Gastrocnemius medialis (tissue), 4 donors: ENCODE measurements around the gene TANGO2. TPM values are rescaled to one million over a fixed set of nuclear protein-coding genes. Genes with fewer than 3 reads are reported as not detected.

Experiments
- ATAC-seq, 2 donors: fragments of 150-250 bp; one replicate each; pipeline ENCODE4 v1.9.1; 2016
- DNase-seq, 2 donors: peaks; one replicate each; pipeline ENCODE4 v3.0.0-alpha.2; 2019
- H3K27ac ChIP-seq, 4 donors: fragments of 200-600 bp; sonication (generic); 1 replicate in 1 of 4; 2 replicates in 3 of 4; pipeline ENCODE4 v1.5.1; 2016 to 2018; ENCODE audit warnings: mild to moderate bottlenecking in 2 of 4, moderate library complexity in 1 of 4
- H3K27me3 ChIP-seq, 3 donors: fragments of 200-600 bp; sonication (generic) in 2 of 3; 1 replicate in 1 of 3; 2 replicates in 2 of 3; pipeline versions ENCODE4 v1.5.1 to v1.6.0; 2016 to 2019; ENCODE audit warnings: mild to moderate bottlenecking in 1 of 3, moderate library complexity in 1 of 3
- H3K36me3 ChIP-seq, 2 donors: fragments of 200-600 bp; sonication (generic) in 1 of 2; one replicate each; pipeline ENCODE4 v1.5.1; 2017 to 2018
- H3K4me1 ChIP-seq, 2 donors: fragments of 200-600 bp; sonication (generic) in 1 of 2; one replicate each; pipeline ENCODE4 v1.5.1; 2016 to 2017; ENCODE audit warnings: mild to moderate bottlenecking in 2 of 2
- H3K4me3 ChIP-seq, 4 donors: fragments of 200-600 bp; sonication (generic) in 3 of 4; 1 replicate in 1 of 4; 2 replicates in 3 of 4; pipeline ENCODE4 v1.5.1; 2016 to 2019; ENCODE audit warnings: mild to moderate bottlenecking in 2 of 4
- H3K9me3 ChIP-seq, 3 donors: fragments of 200-600 bp; sonication (generic) in 2 of 3; 1 replicate in 1 of 3; 2 replicates in 2 of 3; pipeline ENCODE4 v1.5.1; 2016 to 2019
- CTCF ChIP-seq, 5 experiments: fragments of 450-650 bp in 3 of 5; fragments of 200-600 bp in 2 of 5; sonication (generic) in 2 of 5; IDR thresholded peaks in 4 of 5; conservative IDR thresholded peaks in 1 of 5; 1 replicate in 4 of 5; 2 replicates in 1 of 5; pipeline ENCODE4 v1.5.1; 2016 to 2019; ENCODE audit warnings: antibody characterized with exemption in 5 of 5, mild to moderate bottlenecking in 3 of 5, moderate library complexity in 3 of 5
- POLR2A ChIP-seq, 2 donors: fragments of 450-650 bp; IDR thresholded peaks; one replicate each; pipeline ENCODE4 v1.6.1; 2017; ENCODE audit warnings: antibody characterized with exemption in 2 of 2, mild to moderate bottlenecking in 2 of 2, moderate library complexity in 2 of 2
- in situ Hi-C, 4 donors: fragments of 200-750 bp; cut with MboI; loops; one replicate each; pipeline versions ENCODE4 v1.15.0 to v1.8.0; 2017; ENCODE audit warnings: low sequenced_read_pairs in 4 of 4
- intact Hi-C: fragments of 100-400 bp; cut with DNase I; formaldehyde crosslinking; loops from one replicate; pipeline ENCODE4 v1.15.1; 2023; ENCODE audit warnings: low total_unique reads
- total RNA-seq, 4 donors: library from RNA; depleted of rRNA; stranded (reverse); fragments of >200 nt; gene quantifications; one replicate each; pipeline versions ENCODE4 v1.1.0 to v1.2.3, GENCODE V29; 2016

Gene TANGO2
- total RNA-seq, 4 donors from 2014 or later: 43.0 to 115 (median 52.5) TPM

GRCh38 chr22:20054034-20054427 lies 33.1 kb downstream of the TANGO2 start:
- no peaks in the 10 kb centered on the region for H3K9me3 ChIP-seq
- ATAC-seq (no peak), DNase-seq (no peak)
- TF ChIP-seq CTCF (IDR thresholded peaks at IDR 0.05 in 4 of 5, conservative IDR thresholded peaks at IDR 0.05 in 1 of 5) (no peak), POLR2A (IDR thresholded peaks at IDR 0.05) (no peak)
- H3K27me3 ChIP-seq: no peaks in the 10 kb centered on the region
- no peak overlapping the region for H3K4me3 ChIP-seq
- intact Hi-C loops (no loop called here), in situ Hi-C loops (no loop called here)
- no peak overlapping the region for H3K27ac ChIP-seq
- peaks cover 0 to 64% of the 10 kb centered on the region in 2 donors for H3K36me3 ChIP-seq
- H3K4me1 ChIP-seq: no peaks in the 10 kb centered on the region

GRCh38 chr22:20054485-20054884 lies 33.6 kb downstream of the TANGO2 start:
- Histone ChIP-seq H3K4me3 (no peak overlapping the region), H3K36me3 (peaks cover 0 to 64% of the 10 kb centered on the region in 2 donors), H3K27me3 (no peaks in the 10 kb centered on the region), H3K4me1 (no peaks in the 10 kb centered on the region), H3K9me3 (no peaks in the 10 kb centered on the region), H3K27ac (no peak overlapping the region)
- TF ChIP-seq POLR2A (IDR thresholded peaks at IDR 0.05) (no peak), CTCF (IDR thresholded peaks at IDR 0.05 in 4 of 5, conservative IDR thresholded peaks at IDR 0.05 in 1 of 5) (no peak)
- intact Hi-C loops: no loop called here
- in situ Hi-C loops: no loop called here
- ATAC-seq (no peak), DNase-seq (no peak)

- H3K9me3 ChIP-seq: no peaks in the 10 kb centered on the region
- ATAC-seq (no peak), DNase-seq (no peak)
- intact Hi-C loops (no loop called here), in situ Hi-C loops (no loop called here)
- no peak for TF ChIP-seq CTCF (IDR thresholded peaks at IDR 0.05 in 4 of 5, conservative IDR thresholded peaks at IDR 0.05 in 1 of 5)
- H3K27ac ChIP-seq: no peak overlapping the region
- peaks cover 0 to 64% of the 10 kb centered on the region in 2 donors for H3K36me3 ChIP-seq
- no peaks in the 10 kb centered on the region for H3K27me3 ChIP-seq
- no peaks in the 10 kb centered on the region for H3K4me1 ChIP-seq
- no peak overlapping the region for H3K4me3 ChIP-seq
These were observed 34.2 kb downstream of the TANGO2 start for GRCh38 chr22:20055144-20055543.

GRCh38 chr22:20055654-20056053 lies 34.7 kb downstream of the TANGO2 start:
- no peak for TF ChIP-seq CTCF (IDR thresholded peaks at IDR 0.05 in 4 of 5, conservative IDR thresholded peaks at IDR 0.05 in 1 of 5)
- TF ChIP-seq POLR2A (IDR thresholded peaks at IDR 0.05): no peak
- H3K9me3 ChIP-seq: no peaks in the 10 kb centered on the region
- in situ Hi-C loops (no loop called here), intact Hi-C loops (no loop called here)
- H3K4me1 ChIP-seq: no peaks in the 10 kb centered on the region
- ATAC-seq (no peak), DNase-seq (no peak)
- no peak overlapping the region for H3K4me3 ChIP-seq
- H3K36me3 ChIP-seq: peaks cover 0 to 66% of the 10 kb centered on the region in 2 donors
- no peaks in the 10 kb centered on the region for H3K27me3 ChIP-seq
- no peak overlapping the region for H3K27ac ChIP-seq

- DNase-seq: no peak
- no peak for ATAC-seq
- intact Hi-C loops (no loop called here), in situ Hi-C loops (no loop called here)
- no peaks in the 10 kb centered on the region for H3K27me3 ChIP-seq
- TF ChIP-seq CTCF (IDR thresholded peaks at IDR 0.05 in 4 of 5, conservative IDR thresholded peaks at IDR 0.05 in 1 of 5) (no peak), POLR2A (IDR thresholded peaks at IDR 0.05) (no peak)
- no peak overlapping the region for H3K4me3 ChIP-seq
- H3K4me1 ChIP-seq: no peaks in the 10 kb centered on the region
- peaks cover 0 to 72% of the 10 kb centered on the region in 2 donors for H3K36me3 ChIP-seq
- H3K9me3 ChIP-seq: no peaks in the 10 kb centered on the region
- no peak overlapping the region for H3K27ac ChIP-seq
These were observed 35.3 kb downstream of the TANGO2 start for GRCh38 chr22:20056161-20056560.
